GM12878 (cell line): ENCODE measurements around the gene SEPTIN5. TPM values are rescaled to one million over a fixed set of nuclear protein-coding genes. Genes with fewer than 3 reads are reported as not detected.
A peak's percentile ranks its signal among the peaks of the same experiment; 100 is the strongest.

Experiments used
- ATAC-seq: fragments of 200-7000 bp; cut with Tn5 transposase; 3 replicates; pipeline ENCODE4 v1.9.1; 2020; ENCODE audit warnings: mild to moderate bottlenecking, moderate library complexity
- BruUV-seq: library from RNA; stranded (reverse); fragments of 400-500 nt; replicated peaks from 2 replicates; lab custom pipeline; 2021; lab: Mats Ljungman, UMichigan
- CTCF ChIA-PET: fragments of 300-600 bp; sonication (Branson Sonifier 250); formaldehyde crosslinking; extraction: SDS; loops from one replicate; lab custom pipeline; 2021; ENCODE audit warnings: inconsistent platforms; lab: Yijun Ruan, JAX
- POLR2A ChIA-PET: fragments of 350-600 bp; formaldehyde crosslinking; extraction: SDS; loops from one replicate; lab custom pipeline; 2021; ENCODE audit warnings: inconsistent platforms; lab: Charles Lee
- RAD21 ChIA-PET: fragments of 300-600 bp; sonication (Branson Sonifier 250); formaldehyde crosslinking; loops from one replicate; lab custom pipeline; 2023; ENCODE audit warnings: antibody characterized with exemption; ENCODE audit not compliant: unreplicated experiment; lab: Charles Lee
- SMC1A ChIA-PET: fragments of 300-600 bp; sonication (Branson Sonifier 250); formaldehyde crosslinking; loops from one replicate; lab custom pipeline; 2023; ENCODE audit not compliant: unreplicated experiment, uncharacterized antibody; lab: Charles Lee
- DNase-seq: peaks from one replicate; pipeline ENCODE4 v3.0.0-alpha.2; 2011; ENCODE audit warnings: low read depth, low spot score
- FAIRE-seq: peaks from 3 replicates; lab custom pipeline; 2011; peaks lifted over from hg19 to GRCh38; lab: Jason Lieb, UNC
- H2AFZ ChIP-seq: 2 replicates; pipeline ENCODE4 v1.6.0; 2011; ENCODE audit warnings: low read depth, low read length, control low read depth; ENCODE audit not compliant: control insufficient read depth
- H3K27ac ChIP-seq: 2 replicates; pipeline ENCODE4 v1.5.1; 2011; ENCODE audit warnings: control low read depth; ENCODE audit not compliant: control insufficient read depth, insufficient read depth
- H3K27me3 ChIP-seq, 2 experiments: replicated peaks in 1 of 2; 2 replicates each; pipeline versions ENCODE4 v1.6.0 to v1.6.1; 2011; ENCODE audit warnings: low read length in 1 of 2; ENCODE audit not compliant: control insufficient read depth in 2 of 2, insufficient read depth in 2 of 2
- H3K36me3 ChIP-seq, 2 experiments: 2 replicates each; pipeline ENCODE4 v1.5.1; 2011; ENCODE audit warnings: low read length in 1 of 2; ENCODE audit not compliant: control insufficient read depth in 2 of 2, insufficient read depth in 2 of 2
- H3K4me1 ChIP-seq: 2 replicates; pipeline ENCODE4 v1.6.1; 2011; ENCODE audit warnings: mild to moderate bottlenecking, low read length, moderate library complexity, mixed read lengths; ENCODE audit not compliant: control insufficient read depth, insufficient read depth
- H3K4me2 ChIP-seq: 2 replicates; pipeline ENCODE4 v1.6.0; 2011; ENCODE audit warnings: control low read depth; ENCODE audit not compliant: control insufficient read depth, insufficient read depth
- H3K4me3 ChIP-seq: fragments of 200-600 bp; sonication (generic); 2 replicates; pipeline ENCODE4 v1.5.1; 2016
- H3K79me2 ChIP-seq: 2 replicates; pipeline ENCODE4 v1.6.0; 2011; ENCODE audit warnings: low read length; ENCODE audit not compliant: control insufficient read depth, insufficient read depth
- H3K9ac ChIP-seq: 2 replicates; pipeline ENCODE4 v1.8.0; 2011; ENCODE audit warnings: low read length, control low read depth, mixed read lengths; ENCODE audit not compliant: control insufficient read depth, insufficient read depth
- H3K9me3 ChIP-seq: replicated peaks from 3 replicates; pipeline ENCODE4 v1.5.1; 2011; ENCODE audit warnings: mild to moderate bottlenecking, low read length; ENCODE audit not compliant: control insufficient read depth, insufficient read depth
- H4K20me1 ChIP-seq: 2 replicates; pipeline ENCODE4 v1.6.0; 2011; ENCODE audit not compliant: control insufficient read depth, insufficient read depth
- HCFC1 ChIP-seq: fragments of 150-350 bp; IDR thresholded peaks from 2 replicates; pipeline ENCODE4 v1.6.1; 2014; ENCODE audit warnings: low read length
- KLF5 ChIP-seq: fragments of 450-650 bp; IDR thresholded peaks from 2 replicates; pipeline ENCODE4 v1.6.1; 2014; ENCODE audit warnings: mild to moderate bottlenecking; ENCODE audit not compliant: partially characterized antibody
- NBN ChIP-seq: fragments of 450-650 bp; IDR thresholded peaks from 2 replicates; pipeline ENCODE4 v1.6.1; 2016
- SPI1 ChIP-seq: IDR thresholded peaks from 2 replicates; pipeline ENCODE4 v1.6.1; 2011; ENCODE audit warnings: low read depth, mild to moderate bottlenecking, low read length, moderate library complexity, borderline replicate concordance; ENCODE audit not compliant: insufficient read depth
- WGBS: methylation state at CpG from one replicate; pipeline ENCODE4 v1.1.6; 2016; ENCODE audit warnings: low lambda C conversion rate; ENCODE audit not compliant: insufficient replicate concordance, insufficient coverage; ENCODE audit errors: missing lambda C conversion rate; 5-methylcytosine and 5-hydroxymethylcytosine counted together
- in situ Hi-C: fragments of 300-500 bp; cut with MboI; formaldehyde crosslinking; loops from 9 replicates; pipeline ENCODE4 v1.14.3; 2018; ENCODE audit warnings: mixed read lengths
- intact Hi-C: fragments of 100-400 bp; cut with micrococcal nuclease; formaldehyde crosslinking; loops from one replicate; pipeline ENCODE4 v1.14.2; 2022; ENCODE audit not compliant: unreplicated experiment
- polyA plus RNA-seq, 11 experiments: library from polyadenylated mRNA; depleted of rRNA in 4 of 11; unstranded in 6 of 11; stranded (reverse) in 5 of 11; fragments of >200 nt; fragmentation: Nextera tagmentation in 4 of 11; fragmentation: Illumina TruSeq in 1 of 11; extraction: Ambion mirVana in 4 of 11; extraction: Trizol in 1 of 11; gene quantifications; 1 replicate in 1 of 11; 2 replicates in 10 of 11; pipeline versions ENCODE4 v1.2.1 to v1.2.3, GENCODE V29; 2011 to 2016; ENCODE audit warnings: inconsistent platforms in 2 of 11, missing spikeins in 2 of 11, low read depth in 1 of 11
- total RNA-seq, 4 experiments: library from RNA; depleted of rRNA in 3 of 4; stranded (reverse); fragments of >200 nt in 3 of 4; fragmentation: Illumina TruSeq in 1 of 4; extraction: Trizol in 1 of 4; gene quantifications; 2 replicates each; pipeline versions ENCODE4 v1.2.1 to v1.2.3, GENCODE V29; 2013 to 2021

SEPTIN5 gene
- total and polyA plus RNA-seq, 10 of the 15 experiments (the other 5 are each of a cell fraction or from before 2014, with no cell fraction given), result 0.13 to 1.1 (median 0.34) TPM; not detected in 5

GRCh38 chr22:19757140-19757984 is 43.1 kb downstream of the SEPTIN5 start:
- RAD21 ChIA-PET, result interaction anchor here (1.0 to 1.2 kb wide), 3 partner anchors 16 to 154 kb away, joined by 6 to 12 read pairs (median 7); no protein-coding TSS in a partner anchor
- FAIRE-seq (no peak), DNase-seq (no peak), ATAC-seq (peak; percentile 76)
- SMC1A ChIA-PET, result no interaction called here
- Histone ChIP-seq H3K79me2 (no peaks in the 10 kb centered on the region), H2AFZ (no peak overlapping the region), H3K4me3 (no peak overlapping the region; the same call in 1 of the 2 replicates), H3K4me1 (peaks cover 6% of the 10 kb centered on the region), H3K36me3 (no peaks in the 10 kb centered on the region), H3K27ac (no peak overlapping the region), H3K4me2 (peak overlapping the region; percentile 65; the same call in 1 of the 2 replicates), H3K9ac (no peak overlapping the region), H4K20me1 (peaks cover 4% of the 10 kb centered on the region), H3K27me3 (peaks cover 24 to 25% of the 10 kb centered on the region in 2 experiments), H3K9me3 (no peaks in the 10 kb centered on the region)
- BruUV-seq, result no TSS peak
- intact Hi-C loops (no loop called here), in situ Hi-C loops (no loop called here)
- TF ChIP-seq NBN (no peak), SPI1 (0 out of 2 replicates have a peak, but pooled peaks have one; percentile 10)
- WGBS, result 34% methylated on average over 12 of the region's 16 CpGs
- POLR2A ChIA-PET, result no interaction called here
- CTCF ChIA-PET, result interaction anchor here (0.5 to 2.2 kb wide), 5 partner anchors 16 to 153 kb away, joined by 3 to 7 read pairs (median 6); no protein-coding TSS in a partner anchor

- peaks cover 20 to 28% of the 10 kb centered on the region in 2 experiments for H3K27me3 ChIP-seq
Measured at GRCh38 chr22:19757985-19758895, 43.9 kb downstream of the SEPTIN5 start.

More at GRCh38 chr22:19757985-19758895, 43.9 kb downstream of the SEPTIN5 start:
- SMC1A ChIA-PET, result no interaction called here
- Histone ChIP-seq H3K4me3 (no peak overlapping the region), H3K9me3 (no peaks in the 10 kb centered on the region), H3K9ac (no peak overlapping the region), H2AFZ (no peak overlapping the region), H3K27ac (no peak overlapping the region), H3K4me1 (peaks cover 6% of the 10 kb centered on the region), H3K4me2 (no peak overlapping the region), H3K36me3 (no peaks in the 10 kb centered on the region), H4K20me1 (no peaks in the 10 kb centered on the region; the same call in 1 of the 2 replicates), H3K79me2 (no peaks in the 10 kb centered on the region)
- DNase-seq (no peak), ATAC-seq (no peak), FAIRE-seq (no peak)
- RAD21 ChIA-PET, result no interaction called here
- 53% methylated on average over 42 of the region's 43 CpGs for WGBS
- POLR2A ChIA-PET, result no interaction called here
- no peak for TF ChIP-seq HCFC1
- TF ChIP-seq KLF5, result no peak
- no TSS peak for BruUV-seq
- intact Hi-C loops, result no loop called here
- in situ Hi-C loops, result no loop called here
- CTCF ChIA-PET, result interaction anchor here (0.5 to 2.2 kb wide), 2 partner anchors 98 to 153 kb away, joined by 3 to 7 read pairs; no protein-coding TSS in a partner anchor
